GM21367 (cell line): ENCODE data around the gene INAFM1.
"Not testable (repeated sequence)": the region's sequence is repeated elsewhere in the genome, so short reads cannot be mapped to it uniquely, and the experiment has no call there.

Experiments
- ATAC-seq: cut with Tn5 transposase; IDR thresholded peaks from one replicate; pipeline ENCODE4 v1.9.1; 2021; ENCODE audit not compliant: unreplicated experiment

INAFM1 gene

DNA sequence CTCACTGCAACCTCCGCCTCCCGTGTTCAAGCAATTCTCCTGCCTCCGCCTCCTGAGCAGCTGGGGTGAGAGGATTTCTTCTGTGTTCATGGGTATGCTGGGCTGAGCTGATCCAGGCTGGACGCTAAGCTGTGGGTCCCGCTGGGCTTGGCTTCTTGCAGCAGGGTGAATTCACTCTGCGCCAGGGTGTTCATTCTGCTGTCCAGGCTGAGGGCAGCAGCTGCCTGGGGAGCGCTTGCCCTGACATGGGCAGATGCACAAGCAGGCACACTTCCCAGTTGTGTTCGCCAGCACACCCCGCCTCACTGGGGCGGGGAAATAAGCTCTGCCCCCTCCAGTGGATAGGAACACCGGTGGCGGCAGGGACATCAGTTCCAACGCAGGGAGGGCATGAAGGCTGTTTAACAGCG lies 7.3 kb upstream of the INAFM1 start:
- no peak for ATAC-seq

DNA sequence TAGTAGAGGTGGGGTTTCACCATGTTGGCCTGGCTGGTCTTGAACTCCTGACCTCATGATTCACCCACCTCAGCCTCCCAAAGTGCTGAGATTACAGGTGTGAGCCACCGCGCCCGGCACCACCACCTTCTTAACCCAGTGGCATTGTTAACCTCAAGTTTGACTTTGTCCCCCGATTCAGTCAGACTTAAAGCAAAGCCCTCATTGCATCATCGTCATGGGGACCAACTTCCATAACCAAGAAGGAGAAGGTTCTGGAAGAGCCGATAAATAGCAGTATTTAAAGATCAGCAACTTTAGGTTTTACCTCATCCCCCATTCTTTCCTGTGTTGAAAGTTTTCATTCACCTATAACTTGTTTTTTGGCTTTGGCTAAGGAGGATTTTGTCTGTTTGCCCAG lies 6.7 kb upstream of the INAFM1 start:
- ATAC-seq: no peak

- no peak for ATAC-seq
Observed at GRCh38 chr19:47269596-47269995, 5.1 kb upstream of the INAFM1 start.

DNA sequence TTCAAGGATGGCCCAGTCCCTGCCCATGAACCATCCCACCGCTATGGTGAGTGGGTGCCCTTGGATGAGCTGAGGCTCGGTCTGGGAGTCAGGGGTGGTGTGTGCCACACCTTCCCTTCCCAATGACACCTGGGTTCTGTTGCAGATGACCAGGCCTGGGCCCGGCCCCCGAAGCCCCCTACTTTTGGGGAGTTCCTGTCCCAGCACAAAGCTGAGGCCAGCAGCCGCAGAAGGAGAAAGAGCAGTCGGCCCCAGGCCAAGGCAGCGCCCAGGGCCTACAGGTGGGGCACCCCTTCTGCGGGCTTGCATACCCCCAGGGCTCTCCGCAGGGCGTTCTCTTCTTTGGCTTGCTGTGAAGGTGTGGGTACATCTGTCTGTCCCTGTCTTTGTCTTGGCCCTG lies 4.3 kb upstream of the INAFM1 start:
- ATAC-seq: no peak

- ATAC-seq: no peak
Observed at GRCh38 chr19:47271949-47272348, 2.7 kb upstream of the INAFM1 start.

DNA sequence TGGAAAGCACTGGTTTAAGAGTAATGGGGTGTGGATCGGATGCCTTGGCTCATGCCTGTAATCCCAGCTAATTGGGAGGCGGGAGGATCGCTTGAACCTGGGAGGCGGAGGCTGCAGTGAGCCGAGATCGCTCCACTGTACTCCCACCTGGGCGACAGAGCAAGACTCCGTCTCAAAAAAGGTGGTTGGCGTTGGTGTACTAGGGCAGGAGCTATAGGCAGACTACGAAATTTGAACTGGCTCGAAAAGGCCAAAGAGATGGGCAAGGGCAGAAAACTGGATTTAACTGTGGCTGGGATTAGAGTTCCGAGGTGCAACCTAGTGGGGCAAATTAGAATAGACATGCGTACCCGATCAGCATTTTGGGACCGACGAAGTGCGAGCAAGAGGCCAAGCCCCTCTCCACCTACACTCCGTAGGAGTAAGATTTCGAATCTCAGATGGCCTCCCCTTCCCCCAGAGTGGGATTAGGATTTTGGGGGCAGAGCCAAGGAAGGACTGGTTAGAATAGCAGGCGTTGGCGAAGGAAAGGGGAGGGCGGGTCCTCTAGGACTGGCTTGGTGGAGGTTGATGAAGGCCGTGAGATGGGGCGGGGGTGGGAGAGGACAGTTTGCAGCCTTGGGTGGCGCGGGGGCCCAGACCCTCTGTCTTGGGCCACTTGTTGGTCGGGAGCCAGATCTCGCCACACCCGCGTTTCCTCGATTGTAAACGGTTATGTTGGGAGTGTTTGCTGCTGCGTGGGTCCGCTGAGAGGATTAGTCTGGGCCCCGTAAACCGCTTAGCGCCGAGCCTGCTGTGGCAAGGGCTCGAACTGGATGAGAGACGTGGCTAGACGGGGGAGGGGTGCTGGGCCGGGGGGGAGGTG lies 2.0 kb upstream of the INAFM1 start:
- no peak for ATAC-seq

GRCh38 chr19:47273313-47274070 lies 1.2 kb upstream of the INAFM1 start:
- peak; percentile 43 for ATAC-seq

DNA sequence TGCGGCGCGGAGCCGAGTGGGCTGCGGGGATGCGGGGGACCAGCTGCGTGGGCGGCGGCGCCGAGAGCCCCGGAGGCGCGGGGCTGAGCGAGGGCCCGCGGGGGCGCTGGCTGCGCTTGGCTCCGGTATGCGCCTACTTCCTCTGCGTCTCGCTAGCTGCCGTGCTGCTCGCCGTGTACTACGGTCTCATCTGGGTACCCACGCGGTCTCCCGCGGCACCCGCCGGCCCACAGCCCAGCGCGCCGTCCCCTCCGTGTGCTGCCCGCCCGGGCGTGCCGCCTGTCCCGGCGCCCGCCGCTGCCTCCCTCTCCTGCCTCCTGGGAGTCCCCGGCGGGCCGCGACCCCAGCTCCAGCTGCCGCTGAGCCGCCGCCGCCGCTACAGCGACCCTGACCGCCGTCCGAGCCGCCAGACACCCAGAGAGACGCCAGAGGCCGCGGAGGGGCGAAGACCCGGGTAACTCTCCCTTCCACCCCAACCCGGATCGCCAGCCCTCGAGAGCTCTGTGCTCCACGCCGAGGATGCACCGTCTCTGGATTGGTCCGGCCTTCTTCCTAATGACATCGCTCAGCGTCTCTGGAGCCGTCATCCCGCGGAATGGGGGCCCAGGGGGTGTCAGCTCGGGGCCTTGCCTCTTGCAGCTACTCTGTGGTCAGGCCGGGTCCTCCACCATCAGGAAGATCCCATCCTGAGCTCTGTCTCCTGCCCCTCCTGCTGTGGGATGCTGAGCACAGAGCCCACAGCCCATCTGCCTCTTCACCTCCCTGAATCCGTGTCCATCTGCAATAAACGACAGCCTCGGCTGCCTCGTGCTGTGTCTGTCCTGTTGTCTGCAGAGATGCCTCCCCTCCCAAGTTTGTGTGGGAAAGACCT lies 441 bp downstream of the INAFM1 start:
- no peak for ATAC-seq

- no peak for ATAC-seq
Observed at GRCh38 chr19:47275791-47276461, 1.2 kb downstream of the INAFM1 start.

GRCh38 chr19:47276513-47276912 lies 1.8 kb downstream of the INAFM1 start:
- ATAC-seq: not testable (repeated sequence)

- ATAC-seq: no peak
Observed at GRCh38 chr19:47280183-47280797, 5.6 kb downstream of the INAFM1 start.

DNA sequence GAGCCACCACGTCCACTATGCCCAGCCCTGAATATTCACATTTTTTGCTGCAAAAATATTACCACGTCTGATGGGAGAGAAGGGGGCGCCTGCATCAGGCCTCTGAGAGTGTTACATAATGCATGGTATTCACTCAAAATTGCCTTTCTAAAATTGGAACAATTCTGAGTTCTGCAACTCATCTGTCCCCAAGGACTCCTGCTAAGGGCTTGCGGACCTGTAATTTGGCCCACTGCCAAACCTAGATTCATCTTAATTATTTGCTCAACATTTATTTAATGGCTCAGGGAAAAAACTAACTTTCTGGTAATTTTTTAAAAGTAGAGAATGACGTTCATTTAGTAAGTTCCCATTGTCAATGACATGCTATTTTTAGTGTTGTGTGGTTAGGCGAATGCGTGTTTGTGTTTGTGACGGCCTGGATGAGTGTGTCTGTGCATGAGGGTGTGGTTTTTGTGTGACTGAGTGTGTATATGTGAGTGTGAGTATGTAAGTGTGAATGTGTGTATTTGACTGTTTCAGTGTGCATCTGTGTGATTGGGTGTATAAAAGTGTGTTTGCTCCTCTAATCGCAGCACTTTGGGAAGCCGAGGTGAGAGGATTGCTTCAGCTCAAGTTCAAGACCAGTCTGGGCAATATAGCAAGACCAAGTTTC lies 8.8 kb downstream of the INAFM1 start:
- ATAC-seq: no peak

DNA sequence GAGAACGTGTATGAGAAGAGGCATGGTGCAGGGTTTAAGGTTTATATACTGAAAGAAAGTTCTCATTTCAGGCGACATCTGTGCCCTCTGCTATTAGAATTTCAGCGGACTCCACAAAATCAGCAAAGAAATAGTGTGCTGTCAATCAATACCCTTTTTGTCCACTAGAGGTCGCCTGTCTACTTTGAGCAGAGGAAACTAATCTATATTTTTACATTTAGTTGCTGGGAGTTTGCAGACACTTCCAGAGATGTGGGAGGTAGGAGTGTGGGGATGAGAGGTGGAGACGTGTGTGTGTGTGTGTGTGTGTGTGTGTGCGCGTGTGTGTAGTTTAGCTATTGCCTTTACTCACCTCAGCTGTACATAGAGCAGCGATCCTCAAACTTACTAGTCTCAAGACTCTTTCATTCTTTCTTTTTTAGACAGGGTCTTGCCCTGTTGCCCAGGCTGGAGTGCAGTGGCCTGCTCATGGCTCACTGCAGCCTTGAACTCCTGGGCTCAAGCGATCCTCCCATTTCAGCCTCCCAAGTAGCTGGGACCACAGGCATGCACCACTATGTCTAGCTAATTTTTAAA lies 9.7 kb downstream of the INAFM1 start:
- no peak for ATAC-seq

GRCh38 chr19:47296036-47296435 lies 21.4 kb downstream of the INAFM1 start:
- no peak for ATAC-seq

- ATAC-seq: not testable (repeated sequence)
Observed at GRCh38 chr19:47300867-47301266, 26.2 kb downstream of the INAFM1 start.

DNA sequence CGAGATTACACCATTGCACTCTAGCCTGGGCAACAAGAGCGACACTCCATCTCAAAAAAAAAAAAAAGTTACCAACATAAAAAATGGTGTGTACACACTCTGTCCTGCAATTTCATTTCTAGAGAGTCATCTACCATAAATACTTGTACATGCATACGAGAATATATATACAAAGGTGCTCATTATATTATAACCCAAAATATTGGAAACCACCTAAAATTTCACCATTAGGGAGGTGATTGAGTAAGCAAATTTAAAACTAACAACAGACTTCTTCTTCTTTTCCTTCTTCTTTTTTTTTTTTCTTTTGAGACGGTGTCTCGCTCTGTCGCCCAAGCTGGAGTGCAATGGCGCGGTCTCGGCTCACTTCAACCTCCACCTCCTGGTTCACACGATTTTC lies 27.6 kb downstream of the INAFM1 start:
- no peak for ATAC-seq

GRCh38 chr19:47303966-47304365 lies 29.3 kb downstream of the INAFM1 start:
- ATAC-seq: no peak

DNA sequence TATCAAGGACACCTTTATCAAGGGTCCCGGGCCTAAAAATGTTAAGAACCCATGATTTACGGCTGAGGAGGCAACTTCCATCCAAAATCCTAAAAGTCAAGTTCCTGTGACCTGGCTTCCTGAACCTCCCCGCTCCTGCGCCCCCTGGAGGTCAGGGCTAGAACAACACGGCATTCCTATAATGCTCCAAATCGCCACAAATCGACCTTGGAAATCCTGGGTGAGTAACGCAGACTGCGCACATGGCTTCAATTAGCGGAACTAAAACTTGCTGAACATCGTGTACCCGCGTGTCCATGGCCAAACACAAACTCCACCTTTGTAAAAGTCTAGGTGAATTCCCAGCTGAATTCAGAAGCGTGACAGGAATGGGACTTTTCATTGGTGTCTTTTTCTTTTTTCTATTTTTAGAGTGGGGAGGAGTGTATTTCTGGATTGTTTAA lies 30.6 kb downstream of the INAFM1 start:
- ATAC-seq: no peak

GRCh38 chr19:47306303-47306702 lies 31.6 kb downstream of the INAFM1 start:
- no peak for ATAC-seq
